CD14-positive monocyte (primary cell): Measurements from ENCODE around the gene ARHGAP15. TPM values are rescaled to one million over a fixed set of nuclear protein-coding genes. Genes with fewer than 3 reads are reported as not detected.
A peak's percentile ranks its signal among the peaks of the same experiment; 100 is the strongest.

Source experiments
- DNase-seq, 3 donors: peaks; one replicate each; pipeline ENCODE4 v3.0.0-alpha.2; 2011 to 2022
- H2AFZ ChIP-seq: 2 replicates; pipeline ENCODE4 v1.6.0; 2012; ENCODE audit warnings: mild to moderate bottlenecking, low read depth, low read length, inconsistent platforms; ENCODE audit not compliant: insufficient read depth, poor library complexity, severe bottlenecking
- H3K27ac ChIP-seq, 2 donors: 1 replicate in 1 of 2; 2 replicates in 1 of 2; pipeline ENCODE4 v1.5.1; 2012 to 2013; ENCODE audit warnings: low read length in 2 of 2, control low read depth in 1 of 2, inconsistent platforms in 1 of 2, low read depth in 1 of 2, mild to moderate bottlenecking in 1 of 2
- H3K27me3 ChIP-seq, 2 donors: one replicate each; pipeline versions ENCODE4 v1.6.0 to v1.6.1; 2011 to 2013; ENCODE audit warnings: low read length in 2 of 2; ENCODE audit not compliant: control insufficient read depth in 2 of 2, insufficient read depth in 2 of 2
- H3K36me3 ChIP-seq, 2 donors: replicated peaks in 1 of 2; 1 replicate in 1 of 2; 2 replicates in 1 of 2; pipeline versions ENCODE4 v1.5.1 to v1.6.1; 2012 to 2013; ENCODE audit warnings: low read length in 2 of 2, control low read depth in 1 of 2, inconsistent platforms in 1 of 2, mild to moderate bottlenecking in 1 of 2; ENCODE audit not compliant: insufficient read depth in 2 of 2, control insufficient read depth in 1 of 2
- H3K4me1 ChIP-seq, 2 donors: 1 replicate in 1 of 2; 2 replicates in 1 of 2; pipeline versions ENCODE4 v1.5.1 to v1.6.1; 2012 to 2013; ENCODE audit warnings: low read length in 2 of 2, control low read depth in 1 of 2, inconsistent platforms in 1 of 2, mild to moderate bottlenecking in 1 of 2, moderate library complexity in 1 of 2; ENCODE audit not compliant: insufficient read depth in 2 of 2, control insufficient read depth in 1 of 2
- H3K4me2 ChIP-seq: replicated peaks from 2 replicates; pipeline ENCODE3; 2012; ENCODE audit warnings: low read length, moderate library complexity, mild to moderate bottlenecking; ENCODE audit not compliant: poor library complexity, severe bottlenecking; ENCODE audit errors: extremely low read depth
- H3K4me3 ChIP-seq, 3 experiments: fragments of 200-600 bp in 1 of 3; sonication (generic) in 1 of 3; replicated peaks in 1 of 3; 1 replicate in 2 of 3; 2 replicates in 1 of 3; pipeline ENCODE4 v1.5.1; 2011 to 2013; ENCODE audit warnings: low read length in 3 of 3, mild to moderate bottlenecking in 3 of 3, control low read depth in 2 of 3, low read depth in 2 of 3, inconsistent platforms in 1 of 3, moderate library complexity in 1 of 3
- H3K79me2 ChIP-seq: 2 replicates; pipeline ENCODE4 v1.6.0; 2012; ENCODE audit warnings: mild to moderate bottlenecking, control low read depth, inconsistent platforms, low read length, moderate library complexity; ENCODE audit not compliant: insufficient read depth
- H3K9ac ChIP-seq: 2 replicates; pipeline ENCODE4 v1.6.0; 2017; ENCODE audit warnings: low read length, mild to moderate bottlenecking; ENCODE audit not compliant: insufficient read depth, poor library complexity, severe bottlenecking
- H3K9me3 ChIP-seq, 2 donors: replicated peaks in 1 of 2; 1 replicate in 1 of 2; 2 replicates in 1 of 2; pipeline versions ENCODE4 v1.5.1 to v1.6.1; 2012 to 2013; ENCODE audit warnings: low read length in 2 of 2, control low read depth in 1 of 2; ENCODE audit not compliant: control insufficient read depth in 1 of 2, insufficient read depth in 1 of 2
- H4K20me1 ChIP-seq: 2 replicates; pipeline ENCODE4 v1.6.0; 2012; ENCODE audit warnings: mild to moderate bottlenecking, low read length, control low read depth, moderate library complexity; ENCODE audit not compliant: insufficient read depth
- H3K27ac Mint-ChIP-seq, 7 donors: one replicate each; pipeline ENCODE4 v1.8.0; 2020; ENCODE audit warnings: mild to moderate bottlenecking in 7 of 7, mixed read lengths in 7 of 7, moderate library complexity in 6 of 7, inconsistent platforms in 2 of 7
- H3K27me3 Mint-ChIP-seq, 3 donors: one replicate each; pipeline ENCODE4 v1.8.0; 2021 to 2022; ENCODE audit warnings: low read depth in 3 of 3, mild to moderate bottlenecking in 3 of 3, mixed read lengths in 3 of 3, moderate library complexity in 3 of 3, inconsistent platforms in 1 of 3
- H3K36me3 Mint-ChIP-seq, 2 donors: one replicate each; pipeline ENCODE4 v1.8.0; 2020; ENCODE audit warnings: mixed read lengths in 2 of 2, inconsistent platforms in 1 of 2, mild to moderate bottlenecking in 1 of 2
- H3K4me1 Mint-ChIP-seq: one replicate; pipeline ENCODE4 v1.8.0; 2020; ENCODE audit warnings: mild to moderate bottlenecking, mixed read lengths
- H3K4me3 Mint-ChIP-seq, 2 donors: one replicate each; pipeline ENCODE4 v1.8.0; 2020; ENCODE audit warnings: mild to moderate bottlenecking in 2 of 2, mixed read lengths in 2 of 2, moderate library complexity in 1 of 2
- H3K9me3 Mint-ChIP-seq, 7 donors: one replicate each; pipeline ENCODE4 v1.8.0; 2020 to 2022; ENCODE audit warnings: mixed read lengths in 7 of 7, mild to moderate bottlenecking in 6 of 7, moderate library complexity in 6 of 7, inconsistent platforms in 2 of 7
- WGBS: methylation state at CpG from one replicate; pipeline ENCODE4 v1.1.5; 2013; ENCODE audit warnings: missing lambda C conversion rate; ENCODE audit not compliant: insufficient coverage; 5-methylcytosine and 5-hydroxymethylcytosine counted together
- intact Hi-C, 2 donors: fragments of 100-400 bp; cut with micrococcal nuclease; formaldehyde crosslinking; loops; one replicate each; pipeline versions ENCODE4 v1.15.0 to v1.15.1; 2023
- polyA plus RNA-seq, 3 donors: library from polyadenylated mRNA; depleted of rRNA in 1 of 3; unstranded in 2 of 3; stranded (reverse) in 1 of 3; fragments of 300-500 nt in 2 of 3; fragments of >200 nt in 1 of 3; fragmentation: Illumina TruSeq in 2 of 3; gene quantifications; 1 replicate in 2 of 3; 2 replicates in 1 of 3; pipeline ENCODE4 v1.2.3, GENCODE V29; 2012 to 2021
- TF ChIP-seq, protein P1 (sequence below): fragments of 200-600 bp; IDR thresholded peaks from one replicate; pipeline ENCODE4 v1.8.0; 2022; ENCODE audit warnings: antibody characterized with exemption, mild to moderate bottlenecking

Gene ARHGAP15
- polyA plus RNA-seq, 3 donors, result 35.4 to 50.9 (median 50.7) TPM

DNA sequence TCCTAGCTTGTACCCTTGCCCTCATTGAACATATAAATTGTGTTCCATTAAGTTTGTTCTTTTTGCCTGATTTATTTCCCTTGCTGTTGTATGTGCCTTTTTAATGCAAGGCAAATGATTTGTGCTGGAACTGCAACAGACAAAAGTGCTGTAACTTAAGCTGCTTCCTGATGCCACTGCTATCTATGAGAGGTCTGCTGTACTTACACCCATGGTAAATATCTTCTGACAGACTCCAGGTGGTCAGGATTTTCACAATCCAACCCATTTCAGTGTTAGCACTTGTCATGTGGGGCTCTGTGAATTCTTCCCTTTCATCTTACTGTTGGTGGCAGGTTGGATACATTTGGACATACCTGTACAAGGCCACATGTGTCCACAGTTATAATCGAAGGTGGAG is 63.5 kb downstream of the ARHGAP15 start:
- intact Hi-C loops, result no loop called here
- Mint-ChIP-seq H3K4me3 (no peak overlapping the region), H3K9me3 (no peaks in the 10 kb centered on the region), H3K36me3 (peaks cover 25 to 30% of the 10 kb centered on the region in 2 donors), H3K27ac (peak overlapping the region in 2 of 7 donors; percentile 5 to 44), H3K27me3 (no peaks in the 10 kb centered on the region), H3K4me1 (peaks cover 7% of the 10 kb centered on the region)
- peaks cover 16 to 33% of the 10 kb centered on the region in 2 donors for H3K36me3 ChIP-seq
- H3K79me2 ChIP-seq, result peaks cover 52% of the 10 kb centered on the region
- H2AFZ ChIP-seq, result no peak overlapping the region
- no peak overlapping the region for H3K4me2 ChIP-seq
- no peak for DNase-seq
- peaks cover 9% of the 10 kb centered on the region for H4K20me1 ChIP-seq
- no CpG with 5 or more reads among the region's 1 CpG for WGBS
- no peaks in the 10 kb centered on the region for H3K9me3 ChIP-seq
- TF ChIP-seq, protein P1, sequence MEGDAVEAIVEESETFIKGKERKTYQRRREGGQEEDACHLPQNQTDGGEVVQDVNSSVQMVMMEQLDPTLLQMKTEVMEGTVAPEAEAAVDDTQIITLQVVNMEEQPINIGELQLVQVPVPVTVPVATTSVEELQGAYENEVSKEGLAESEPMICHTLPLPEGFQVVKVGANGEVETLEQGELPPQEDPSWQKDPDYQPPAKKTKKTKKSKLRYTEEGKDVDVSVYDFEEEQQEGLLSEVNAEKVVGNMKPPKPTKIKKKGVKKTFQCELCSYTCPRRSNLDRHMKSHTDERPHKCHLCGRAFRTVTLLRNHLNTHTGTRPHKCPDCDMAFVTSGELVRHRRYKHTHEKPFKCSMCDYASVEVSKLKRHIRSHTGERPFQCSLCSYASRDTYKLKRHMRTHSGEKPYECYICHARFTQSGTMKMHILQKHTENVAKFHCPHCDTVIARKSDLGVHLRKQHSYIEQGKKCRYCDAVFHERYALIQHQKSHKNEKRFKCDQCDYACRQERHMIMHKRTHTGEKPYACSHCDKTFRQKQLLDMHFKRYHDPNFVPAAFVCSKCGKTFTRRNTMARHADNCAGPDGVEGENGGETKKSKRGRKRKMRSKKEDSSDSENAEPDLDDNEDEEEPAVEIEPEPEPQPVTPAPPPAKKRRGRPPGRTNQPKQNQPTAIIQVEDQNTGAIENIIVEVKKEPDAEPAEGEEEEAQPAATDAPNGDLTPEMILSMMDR, result no peak
- H3K4me1 ChIP-seq, result no peaks in the 10 kb centered on the region
- no peak overlapping the region for H3K9ac ChIP-seq
- no peaks in the 10 kb centered on the region for H3K27me3 ChIP-seq
- no peak overlapping the region for H3K27ac ChIP-seq
- no peak overlapping the region for H3K4me3 ChIP-seq

DNA sequence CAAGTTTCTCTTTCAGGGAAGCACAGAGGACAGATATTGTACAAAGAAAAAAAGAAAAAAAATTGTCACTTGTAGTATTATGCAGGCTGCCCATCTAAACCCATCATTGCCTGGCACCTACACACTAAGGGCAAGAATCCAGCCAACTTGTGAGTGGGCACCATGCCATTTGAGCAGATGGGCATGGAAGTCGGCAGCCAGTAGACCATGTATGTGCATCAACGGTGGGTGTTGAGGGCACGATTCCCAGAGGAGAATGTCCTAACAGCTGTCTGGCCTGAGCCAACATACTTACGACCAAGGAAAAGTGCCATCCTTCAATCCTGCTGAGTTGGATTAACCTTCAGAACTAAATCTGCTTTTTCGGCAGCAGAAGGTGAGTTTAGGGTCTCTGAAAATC is 63.9 kb downstream of the ARHGAP15 start:
- intact Hi-C loops, result no loop called here
- Histone ChIP-seq H3K4me1 (no peaks in the 10 kb centered on the region), H2AFZ (no peak overlapping the region), H3K4me3 (no peak overlapping the region), H3K36me3 (peaks cover 16 to 33% of the 10 kb centered on the region in 2 donors), H3K79me2 (peaks cover 49% of the 10 kb centered on the region), H4K20me1 (peaks cover 9% of the 10 kb centered on the region), H3K27me3 (no peaks in the 10 kb centered on the region), H3K4me2 (no peak overlapping the region), H3K9ac (no peak overlapping the region), H3K9me3 (no peaks in the 10 kb centered on the region), H3K27ac (no peak overlapping the region)
- TF ChIP-seq, protein P1, result no peak
- no peaks in the 10 kb centered on the region for H3K27me3 Mint-ChIP-seq
- peak overlapping the region in 1 of 7 donors; percentile 26 for H3K27ac Mint-ChIP-seq
- H3K36me3 Mint-ChIP-seq, result peaks cover 25 to 30% of the 10 kb centered on the region in 2 donors
- H3K4me3 Mint-ChIP-seq, result no peak overlapping the region
- DNase-seq, result no peak
- no peaks in the 10 kb centered on the region for H3K9me3 Mint-ChIP-seq
- WGBS, result 100% methylated on average over 3 of the region's 5 CpGs
- peaks cover 7% of the 10 kb centered on the region for H3K4me1 Mint-ChIP-seq
